CD1c-positive myeloid dendritic cell (primary cell): ENCODE results near the gene NRXN3.

ENCODE experiments used
- DNase-seq: peaks from one replicate; pipeline ENCODE4 v3.0.0-alpha.2; 2016; ENCODE audit errors: extremely low spot score

Gene NRXN3

GRCh38 chr14:78709795-78710557, 539.8 kb downstream of the NRXN3 start:
- no peak for DNase-seq

- DNase-seq, result no peak
Observed at GRCh38 chr14:78710963-78711362, 540.8 kb downstream of the NRXN3 start.

GRCh38 chr14:78713716-78714115, 543.5 kb downstream of the NRXN3 start:
- DNase-seq, result no peak

- DNase-seq, result no peak
Observed at GRCh38 chr14:78714711-78715110, 544.5 kb downstream of the NRXN3 start.

GRCh38 chr14:78721756-78722480, 551.7 kb downstream of the NRXN3 start:
- DNase-seq, result no peak

- DNase-seq, result no peak
Observed at GRCh38 chr14:78725086-78725485, 554.9 kb downstream of the NRXN3 start.

- DNase-seq, result no peak
Observed at GRCh38 chr14:78737116-78737515, 566.9 kb downstream of the NRXN3 start.

GRCh38 chr14:78737601-78738000, 567.4 kb downstream of the NRXN3 start:
- no peak for DNase-seq

- no peak for DNase-seq
Observed at GRCh38 chr14:78746086-78746595, 576.0 kb downstream of the NRXN3 start.

- no peak for DNase-seq
Observed at GRCh38 chr14:78747813-78748212, 577.6 kb downstream of the NRXN3 start.

GRCh38 chr14:78752518-78753188, 582.5 kb downstream of the NRXN3 start:
- DNase-seq, result no peak

- no peak for DNase-seq
Observed at GRCh38 chr14:78754059-78754458, 583.9 kb downstream of the NRXN3 start.

GRCh38 chr14:78758333-78758732, 588.2 kb downstream of the NRXN3 start:
- no peak for DNase-seq

- no peak for DNase-seq
Observed at GRCh38 chr14:78762331-78762730, 592.2 kb downstream of the NRXN3 start.

- DNase-seq, result no peak
Observed at GRCh38 chr14:78763746-78764145, 593.6 kb downstream of the NRXN3 start.

- DNase-seq, result no peak
Observed at GRCh38 chr14:78764240-78764639, 594.1 kb downstream of the NRXN3 start.

- DNase-seq, result no peak
Observed at GRCh38 chr14:78764645-78765044, 594.5 kb downstream of the NRXN3 start.

GRCh38 chr14:78767436-78767835, 597.3 kb downstream of the NRXN3 start:
- DNase-seq, result peak; percentile 10

- DNase-seq, result no peak
Observed at GRCh38 chr14:78782551-78782950, 612.4 kb downstream of the NRXN3 start.

- no peak for DNase-seq
Observed at GRCh38 chr14:78785265-78785664, 615.1 kb downstream of the NRXN3 start.

GRCh38 chr14:78788467-78789360, 618.5 kb downstream of the NRXN3 start:
- DNase-seq, result no peak
